Measurements from ENCODE around the gene GALC. TPM values are rescaled to one million over a fixed set of nuclear protein-coding genes. Genes with fewer than 3 reads are reported as not detected.

The GALC gene
- polyA plus RNA-seq, 1 donor (not counting 4 experiments of a cell fraction or from before 2014, with no cell fraction given), result 7.9 TPM

DNA sequence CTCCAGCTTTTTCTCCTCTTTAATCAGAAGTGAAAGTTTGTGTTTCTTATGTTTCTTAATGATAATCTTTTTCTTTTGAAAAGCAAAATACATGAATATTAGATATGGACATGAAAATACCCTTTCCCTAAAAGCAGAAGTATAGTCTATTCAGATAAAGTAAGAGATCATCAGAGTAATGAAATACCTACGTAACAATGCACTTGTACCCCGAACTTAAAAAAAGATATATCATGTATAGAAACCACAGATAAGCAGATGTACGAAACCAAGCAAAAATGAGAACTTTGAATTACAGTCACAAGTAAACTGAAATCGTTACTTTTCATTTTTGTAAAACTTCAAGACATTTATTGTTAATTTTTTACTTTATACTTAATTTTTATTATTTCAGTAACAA, 10.4 kb upstream of the GALC start:
- dilution Hi-C loops (cut with MboI; ENCODE audit: extremely low pct_ligation_motif_present, low sequenced_read_pairs), result no loop called here
- H3K9ac ChIP-seq (ENCODE audit: control insufficient read depth, extremely low read depth, insufficient read depth, low read length), result no peak overlapping the region
- H3K9me1 ChIP-seq (ENCODE audit: control insufficient read depth, extremely low read depth, insufficient read depth, low read length), result no peaks in the 10 kb centered on the region
- FAIRE-seq (no peak), DNase-seq (ENCODE audit: low read depth, low spot score) (no peak)
- no peak overlapping the region for H3K4me3 ChIP-seq (ENCODE audit: control insufficient read depth in 2 of 3, extremely low read depth in 1 of 3, insufficient read depth in 2 of 3, low read depth in 1 of 3, low read length in 3 of 3)
- H3K27me3 ChIP-seq (ENCODE audit: control insufficient read depth, extremely low read depth, insufficient read depth, low read length), result no peaks in the 10 kb centered on the region
- H4K20me1 ChIP-seq (ENCODE audit: control insufficient read depth, extremely low read depth, insufficient read depth, low read length), result no peaks in the 10 kb centered on the region
- no peak overlapping the region for H2AFZ ChIP-seq (ENCODE audit: control insufficient read depth, low read length)
- no peak for TF ChIP-seq EZH2 (IDR thresholded peaks at IDR 0.05; ENCODE audit: low read length)
- TF ChIP-seq, protein P1, sequence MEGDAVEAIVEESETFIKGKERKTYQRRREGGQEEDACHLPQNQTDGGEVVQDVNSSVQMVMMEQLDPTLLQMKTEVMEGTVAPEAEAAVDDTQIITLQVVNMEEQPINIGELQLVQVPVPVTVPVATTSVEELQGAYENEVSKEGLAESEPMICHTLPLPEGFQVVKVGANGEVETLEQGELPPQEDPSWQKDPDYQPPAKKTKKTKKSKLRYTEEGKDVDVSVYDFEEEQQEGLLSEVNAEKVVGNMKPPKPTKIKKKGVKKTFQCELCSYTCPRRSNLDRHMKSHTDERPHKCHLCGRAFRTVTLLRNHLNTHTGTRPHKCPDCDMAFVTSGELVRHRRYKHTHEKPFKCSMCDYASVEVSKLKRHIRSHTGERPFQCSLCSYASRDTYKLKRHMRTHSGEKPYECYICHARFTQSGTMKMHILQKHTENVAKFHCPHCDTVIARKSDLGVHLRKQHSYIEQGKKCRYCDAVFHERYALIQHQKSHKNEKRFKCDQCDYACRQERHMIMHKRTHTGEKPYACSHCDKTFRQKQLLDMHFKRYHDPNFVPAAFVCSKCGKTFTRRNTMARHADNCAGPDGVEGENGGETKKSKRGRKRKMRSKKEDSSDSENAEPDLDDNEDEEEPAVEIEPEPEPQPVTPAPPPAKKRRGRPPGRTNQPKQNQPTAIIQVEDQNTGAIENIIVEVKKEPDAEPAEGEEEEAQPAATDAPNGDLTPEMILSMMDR (optimal IDR thresholded peaks at IDR 0.05 in 1 of 3, IDR thresholded peaks at IDR 0.05 in 1 of 3, conservative IDR thresholded peaks at IDR 0.05 in 1 of 3; ENCODE audit: extremely low read depth in 1 of 3, insufficient read depth in 2 of 3, low read length in 3 of 3), result no peak
- no peaks in the 10 kb centered on the region for H3K79me2 ChIP-seq (ENCODE audit: control insufficient read depth, insufficient read depth, low read length)
- H3K4me2 ChIP-seq (ENCODE audit: control insufficient read depth, extremely low read depth, insufficient read depth, low read depth, low read length), result no peak overlapping the region
- no peaks in the 10 kb centered on the region for H3K9me3 ChIP-seq (ENCODE audit: control insufficient read depth, low read depth, low read length)
- H3K27ac ChIP-seq (ENCODE audit: control insufficient read depth, insufficient read depth, low read length), result no peak overlapping the region
- no peaks in the 10 kb centered on the region for H3K36me3 ChIP-seq (ENCODE audit: control insufficient read depth in 2 of 2, extremely low read depth in 1 of 2, insufficient read depth in 2 of 2, low read length in 2 of 2)
- H3K4me1 ChIP-seq (ENCODE audit: control insufficient read depth, extremely low read depth, insufficient read depth, low read length), result no peaks in the 10 kb centered on the region

DNA sequence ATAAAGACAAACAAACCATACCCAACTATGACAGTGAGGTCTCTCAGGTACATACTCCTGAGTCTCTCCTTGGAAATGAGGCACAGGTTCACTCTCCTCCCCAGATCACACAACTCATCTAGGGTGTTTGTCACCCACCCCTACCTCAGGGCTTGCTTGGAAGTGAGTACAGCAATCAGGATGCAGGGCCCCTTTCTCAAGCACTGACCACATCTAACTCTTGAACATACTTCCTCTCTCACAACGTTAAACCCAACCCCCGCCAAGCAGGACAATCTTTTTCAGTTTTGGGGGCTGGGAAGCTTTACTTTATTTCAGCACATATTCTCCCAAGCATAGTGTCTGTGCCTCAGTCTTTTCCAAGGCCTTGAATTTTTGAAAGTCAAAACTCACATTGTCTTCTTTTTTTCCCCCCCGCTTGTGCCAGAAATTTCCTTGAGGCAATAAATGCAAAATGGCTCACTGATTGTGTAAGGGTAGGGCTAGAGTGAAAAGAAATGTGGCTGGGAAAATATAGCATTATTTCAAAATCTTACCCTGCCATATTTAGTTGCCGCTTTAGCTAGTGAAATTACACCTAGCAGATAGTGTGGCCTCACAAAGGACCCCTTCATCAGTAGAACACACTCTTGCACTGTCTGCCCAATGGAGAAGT, 9.6 kb upstream of the GALC start:
- Histone ChIP-seq H3K79me2 (ENCODE audit: control insufficient read depth, insufficient read depth, low read length) (no peaks in the 10 kb centered on the region), H3K9ac (ENCODE audit: control insufficient read depth, extremely low read depth, insufficient read depth, low read length) (no peak overlapping the region), H3K4me2 (ENCODE audit: control insufficient read depth, extremely low read depth, insufficient read depth, low read depth, low read length) (no peak overlapping the region), H3K27ac (ENCODE audit: control insufficient read depth, insufficient read depth, low read length) (no peak overlapping the region), H3K9me1 (ENCODE audit: control insufficient read depth, extremely low read depth, insufficient read depth, low read length) (no peaks in the 10 kb centered on the region), H3K9me3 (ENCODE audit: control insufficient read depth, low read depth, low read length) (no peaks in the 10 kb centered on the region), H4K20me1 (ENCODE audit: control insufficient read depth, extremely low read depth, insufficient read depth, low read length) (no peaks in the 10 kb centered on the region), H3K4me1 (ENCODE audit: control insufficient read depth, extremely low read depth, insufficient read depth, low read length) (no peaks in the 10 kb centered on the region), H3K27me3 (ENCODE audit: control insufficient read depth, extremely low read depth, insufficient read depth, low read length) (no peaks in the 10 kb centered on the region), H3K36me3 (ENCODE audit: control insufficient read depth in 2 of 2, extremely low read depth in 1 of 2, insufficient read depth in 2 of 2, low read length in 2 of 2) (no peaks in the 10 kb centered on the region), H3K4me3 (ENCODE audit: control insufficient read depth in 2 of 3, extremely low read depth in 1 of 3, insufficient read depth in 2 of 3, low read depth in 1 of 3, low read length in 3 of 3) (no peak overlapping the region), H2AFZ (ENCODE audit: control insufficient read depth, low read length) (no peak overlapping the region)
- dilution Hi-C loops (cut with MboI; ENCODE audit: extremely low pct_ligation_motif_present, low sequenced_read_pairs), result no loop called here
- no peak for FAIRE-seq
- TF ChIP-seq, protein P1 (optimal IDR thresholded peaks at IDR 0.05 in 1 of 3, IDR thresholded peaks at IDR 0.05 in 1 of 3, conservative IDR thresholded peaks at IDR 0.05 in 1 of 3; ENCODE audit: extremely low read depth in 1 of 3, insufficient read depth in 2 of 3, low read length in 3 of 3), result no peak
- TF ChIP-seq EZH2 (IDR thresholded peaks at IDR 0.05; ENCODE audit: low read length), result no peak
- no peak for DNase-seq (ENCODE audit: low read depth, low spot score)
